Osteoblast (primary cell): ENCODE results near the gene TERT. TPM values are rescaled to one million over a fixed set of nuclear protein-coding genes. Genes with fewer than 3 reads are reported as not detected.

Experiments
- DNase-seq: peaks from one replicate; pipeline ENCODE4 v3.0.0; 2011; ENCODE audit warnings: low spot score, mixed read lengths; ENCODE audit not compliant: insufficient read length; ENCODE audit errors: missing footprints
- H2AFZ ChIP-seq: 2 replicates; pipeline ENCODE4 v1.6.0; 2011; ENCODE audit warnings: mild to moderate bottlenecking, low read length
- H3K27ac ChIP-seq: 2 replicates; pipeline ENCODE4 v1.5.1; 2011; ENCODE audit warnings: mild to moderate bottlenecking, low read depth, low read length, moderate library complexity
- H3K27me3 ChIP-seq: 2 replicates; pipeline ENCODE4 v1.6.0; 2012; ENCODE audit warnings: mild to moderate bottlenecking, control low read depth, inconsistent platforms, low read length, moderate library complexity; ENCODE audit not compliant: insufficient read depth
- H3K36me3 ChIP-seq: 2 replicates; pipeline ENCODE4 v1.5.1; 2011; ENCODE audit warnings: mild to moderate bottlenecking, low read length, control low read depth, moderate library complexity; ENCODE audit not compliant: insufficient read depth
- H3K4me1 ChIP-seq: 2 replicates; pipeline ENCODE4 v1.5.1; 2011; ENCODE audit warnings: mild to moderate bottlenecking, low read length, control low read depth, moderate library complexity; ENCODE audit not compliant: insufficient read depth
- H3K4me2 ChIP-seq: 2 replicates; pipeline ENCODE4 v1.6.0; 2011; ENCODE audit warnings: mild to moderate bottlenecking, low read length; ENCODE audit not compliant: insufficient read depth
- H3K4me3 ChIP-seq: fragments of 200-600 bp; sonication (generic); 3 replicates; pipeline ENCODE4 v1.5.1; 2012; ENCODE audit warnings: mild to moderate bottlenecking, low read length, inconsistent platforms; ENCODE audit not compliant: insufficient read depth
- H3K79me2 ChIP-seq: 2 replicates; pipeline ENCODE4 v1.6.0; 2012; ENCODE audit warnings: mild to moderate bottlenecking, low read length, control low read depth, inconsistent platforms; ENCODE audit not compliant: insufficient read depth
- H3K9me3 ChIP-seq: 2 replicates; pipeline ENCODE4 v1.5.1; 2011; ENCODE audit warnings: low read depth, low read length, control low read depth
- H4K20me1 ChIP-seq: 2 replicates; pipeline ENCODE4 v1.6.0; 2012; ENCODE audit warnings: mild to moderate bottlenecking, low read length, control low read depth; ENCODE audit not compliant: insufficient read depth
- CTCF ChIP-seq: IDR thresholded peaks from 2 replicates; pipeline ENCODE4 v1.5.1; 2011; ENCODE audit warnings: mild to moderate bottlenecking, low read depth, low read length, moderate library complexity; ENCODE audit errors: extremely low read depth
- total RNA-seq: library from RNA; depleted of rRNA; stranded (reverse); fragments of >200 nt; gene quantifications from 2 replicates; pipeline ENCODE4 v1.2.3, GENCODE V29; 2012

Gene TERT
- total RNA-seq, 1 donor: not detected

- peaks cover 10% of the 10 kb centered on the region for H3K36me3 ChIP-seq
- H3K79me2 ChIP-seq: no peaks in the 10 kb centered on the region
- H3K4me1 ChIP-seq: peaks cover 9% of the 10 kb centered on the region
- H2AFZ ChIP-seq: no peak overlapping the region
- H3K9me3 ChIP-seq: no peaks in the 10 kb centered on the region
- no peak overlapping the region for H3K27ac ChIP-seq
- DNase-seq: no peak
- H3K4me3 ChIP-seq: no peak overlapping the region
- H3K27me3 ChIP-seq: no peaks in the 10 kb centered on the region
- H4K20me1 ChIP-seq: no peaks in the 10 kb centered on the region
- TF ChIP-seq CTCF: no peak
- no peak overlapping the region for H3K4me2 ChIP-seq
Observed at GRCh38 chr5:1312993-1313833, 18.3 kb upstream of the TERT start.

GRCh38 chr5:1312206-1312605 lies 17.3 kb upstream of the TERT start:
- no peak overlapping the region for H3K4me3 ChIP-seq
- no peaks in the 10 kb centered on the region for H4K20me1 ChIP-seq
- no peaks in the 10 kb centered on the region for H3K79me2 ChIP-seq
- no peak overlapping the region for H3K4me2 ChIP-seq
- peaks cover 9% of the 10 kb centered on the region for H3K4me1 ChIP-seq
- no peak for TF ChIP-seq CTCF
- no peak for DNase-seq
- H3K9me3 ChIP-seq: no peaks in the 10 kb centered on the region
- no peak overlapping the region for H3K27ac ChIP-seq
- H3K27me3 ChIP-seq: no peaks in the 10 kb centered on the region
- peaks cover under 1% of the 10 kb centered on the region for H3K36me3 ChIP-seq
- H2AFZ ChIP-seq: no peak overlapping the region

GRCh38 chr5:1311439-1312055 lies 16.7 kb upstream of the TERT start:
- no peaks in the 10 kb centered on the region for H3K79me2 ChIP-seq
- H3K27ac ChIP-seq: no peak overlapping the region
- no peak for DNase-seq
- H3K9me3 ChIP-seq: no peaks in the 10 kb centered on the region
- no peaks in the 10 kb centered on the region for H3K27me3 ChIP-seq
- no peaks in the 10 kb centered on the region for H4K20me1 ChIP-seq
- no peak overlapping the region for H3K4me2 ChIP-seq
- H3K4me1 ChIP-seq: peaks cover 9% of the 10 kb centered on the region
- TF ChIP-seq CTCF: no peak
- no peak overlapping the region for H2AFZ ChIP-seq
- no peaks in the 10 kb centered on the region for H3K36me3 ChIP-seq
- no peak overlapping the region for H3K4me3 ChIP-seq

- no peak for DNase-seq
- Histone ChIP-seq H3K36me3 (no peaks in the 10 kb centered on the region), H3K9me3 (no peaks in the 10 kb centered on the region), H3K27me3 (no peaks in the 10 kb centered on the region), H3K79me2 (no peaks in the 10 kb centered on the region), H2AFZ (no peak overlapping the region), H3K27ac (no peak overlapping the region), H4K20me1 (no peaks in the 10 kb centered on the region), H3K4me3 (no peak overlapping the region), H3K4me1 (no peaks in the 10 kb centered on the region), H3K4me2 (no peak overlapping the region)
- TF ChIP-seq CTCF: no peak
Observed at GRCh38 chr5:1310118-1310517, 15.2 kb upstream of the TERT start.
